NCI-H2171 treated with DMSO at 0.1 percent for 48 hours (cell line): ENCODE data around the gene GPR22.

ENCODE experiments used
- DNase-seq: peaks from one replicate; lab custom pipeline; 2025; lab: John Stamatoyannopoulos, UW

GPR22 gene

GRCh38 chr7:107469929-107470328, at the start of gene GPR22:
Gene GPR22 (plus strand): TSS chr7:107470057. CDS start chr7:107474061, 4,004 bp downstream.
- no peak for DNase-seq

GRCh38 chr7:107427462-107427861, 42.4 kb upstream of the GPR22 start:
- DNase-seq: no peak

- no peak for DNase-seq
Measured at GRCh38 chr7:107428642-107429041, 41.2 kb upstream of the GPR22 start.

- no peak for DNase-seq
Measured at GRCh38 chr7:107430057-107430456, 39.8 kb upstream of the GPR22 start.

GRCh38 chr7:107432261-107432660, 37.6 kb upstream of the GPR22 start:
- DNase-seq: no peak

- DNase-seq: no peak
Measured at GRCh38 chr7:107435749-107436148, 34.1 kb upstream of the GPR22 start.

- DNase-seq: no peak
Measured at GRCh38 chr7:107439025-107439424, 30.8 kb upstream of the GPR22 start.

- no peak for DNase-seq
Measured at GRCh38 chr7:107441581-107442422, 28.1 kb upstream of the GPR22 start.

- no peak for DNase-seq
Measured at GRCh38 chr7:107442678-107443077, 27.2 kb upstream of the GPR22 start.

GRCh38 chr7:107446531-107446930, 23.3 kb upstream of the GPR22 start:
- DNase-seq: no peak

GRCh38 chr7:107446988-107447387, 22.9 kb upstream of the GPR22 start:
- DNase-seq: no peak

- DNase-seq: no peak
Measured at GRCh38 chr7:107450970-107451369, 18.9 kb upstream of the GPR22 start.

- DNase-seq: no peak
Measured at GRCh38 chr7:107453388-107453787, 16.5 kb upstream of the GPR22 start.

- DNase-seq: no peak
Measured at GRCh38 chr7:107461938-107462533, 7.8 kb upstream of the GPR22 start.

- peak; percentile 65 for DNase-seq
Measured at GRCh38 chr7:107463139-107464078, 6.4 kb upstream of the GPR22 start.

GRCh38 chr7:107464666-107465226, 5.1 kb upstream of the GPR22 start:
- DNase-seq: no peak

- no peak for DNase-seq
Measured at GRCh38 chr7:107467972-107468371, 1.9 kb upstream of the GPR22 start.

GRCh38 chr7:107468824-107469223, 1.0 kb upstream of the GPR22 start:
- DNase-seq: no peak

GRCh38 chr7:107471292-107472070, 1.6 kb downstream of the GPR22 start:
- no peak for DNase-seq

GRCh38 chr7:107472116-107472515, 2.3 kb downstream of the GPR22 start:
- no peak for DNase-seq

GRCh38 chr7:107474104-107474521, 4.3 kb downstream of the GPR22 start:
- no peak for DNase-seq
